GM10266 (cell line): ENCODE results near the gene MAP3K12.

ENCODE experiments used
- DNase-seq: peaks from one replicate; pipeline ENCODE4 v3.0.0; 2012; ENCODE audit errors: extremely low spot score
- TF ChIP-seq, protein P1 (sequence below): IDR thresholded peaks from 2 replicates; pipeline ENCODE4 v1.5.1; 2012; ENCODE audit warnings: mild to moderate bottlenecking, low read depth; ENCODE audit not compliant: control insufficient read depth, insufficient read depth; ENCODE audit errors: missing control alignments

The MAP3K12 gene

DNA sequence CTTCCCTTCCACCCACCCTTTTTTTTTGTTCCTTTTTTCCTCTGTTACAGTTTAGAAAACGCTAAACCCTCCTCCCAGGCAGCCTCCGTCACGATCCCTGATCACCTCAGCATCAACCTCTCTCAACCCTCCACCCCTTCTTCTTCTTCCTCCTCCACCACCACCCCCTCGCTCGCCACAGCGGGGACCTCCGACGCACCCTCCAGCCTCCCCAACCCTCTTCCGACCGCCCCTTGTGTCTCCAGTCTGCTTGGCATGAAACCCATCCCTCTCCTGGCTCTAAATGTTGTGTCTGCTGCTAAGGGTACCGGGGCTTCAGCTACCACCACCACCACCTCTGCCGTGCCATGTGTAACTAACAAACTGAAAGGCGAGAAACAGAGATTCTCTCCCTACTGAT, 24.4 kb downstream of the MAP3K12 start:
- no peak for DNase-seq
- TF ChIP-seq, protein P1, sequence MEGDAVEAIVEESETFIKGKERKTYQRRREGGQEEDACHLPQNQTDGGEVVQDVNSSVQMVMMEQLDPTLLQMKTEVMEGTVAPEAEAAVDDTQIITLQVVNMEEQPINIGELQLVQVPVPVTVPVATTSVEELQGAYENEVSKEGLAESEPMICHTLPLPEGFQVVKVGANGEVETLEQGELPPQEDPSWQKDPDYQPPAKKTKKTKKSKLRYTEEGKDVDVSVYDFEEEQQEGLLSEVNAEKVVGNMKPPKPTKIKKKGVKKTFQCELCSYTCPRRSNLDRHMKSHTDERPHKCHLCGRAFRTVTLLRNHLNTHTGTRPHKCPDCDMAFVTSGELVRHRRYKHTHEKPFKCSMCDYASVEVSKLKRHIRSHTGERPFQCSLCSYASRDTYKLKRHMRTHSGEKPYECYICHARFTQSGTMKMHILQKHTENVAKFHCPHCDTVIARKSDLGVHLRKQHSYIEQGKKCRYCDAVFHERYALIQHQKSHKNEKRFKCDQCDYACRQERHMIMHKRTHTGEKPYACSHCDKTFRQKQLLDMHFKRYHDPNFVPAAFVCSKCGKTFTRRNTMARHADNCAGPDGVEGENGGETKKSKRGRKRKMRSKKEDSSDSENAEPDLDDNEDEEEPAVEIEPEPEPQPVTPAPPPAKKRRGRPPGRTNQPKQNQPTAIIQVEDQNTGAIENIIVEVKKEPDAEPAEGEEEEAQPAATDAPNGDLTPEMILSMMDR: no peak

DNA sequence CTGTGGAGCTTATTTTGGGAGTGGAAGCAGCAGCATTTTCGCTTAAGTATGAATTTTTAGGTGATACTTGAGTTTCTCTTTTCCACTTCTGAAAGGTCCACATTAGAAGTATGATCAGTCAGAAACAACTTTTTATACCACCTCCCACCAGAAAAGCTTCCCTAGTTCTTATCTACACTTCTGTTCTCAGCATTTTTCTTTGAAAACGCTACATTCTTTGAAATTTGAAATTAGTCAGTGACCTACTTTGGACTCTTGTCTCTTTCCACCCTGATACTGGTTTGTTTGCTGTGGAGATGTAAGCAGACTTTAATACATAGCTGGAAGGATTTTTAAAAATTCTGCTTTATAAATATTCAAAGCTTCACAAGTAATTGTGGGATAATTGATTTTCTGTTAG, 25.2 kb downstream of the MAP3K12 start:
- TF ChIP-seq, protein P1: no peak
- DNase-seq: no peak

DNA sequence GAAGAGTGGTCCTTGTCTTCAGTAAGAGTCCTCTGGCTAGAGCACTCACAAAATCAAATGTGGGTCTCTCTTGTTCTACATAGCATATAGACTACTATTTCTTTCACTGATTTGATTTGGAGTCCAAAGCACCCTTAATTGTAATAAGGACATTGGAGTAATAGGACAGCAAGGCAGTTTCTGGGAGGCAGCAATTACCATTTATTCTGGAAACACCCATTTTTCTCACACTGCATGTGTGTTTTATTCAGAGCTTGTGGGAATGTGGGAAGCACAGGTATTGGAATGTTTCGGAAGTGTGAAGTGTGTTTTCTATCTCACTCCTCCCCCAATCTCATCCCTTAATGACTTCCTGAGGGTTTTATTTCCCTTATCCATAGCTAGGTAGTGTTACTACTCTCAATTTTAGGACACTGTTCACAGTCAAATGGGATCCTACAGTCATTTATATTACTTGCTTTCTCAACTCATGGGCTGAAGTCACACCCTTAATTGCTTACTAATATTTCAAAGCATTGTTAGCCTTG, 27.1 kb downstream of the MAP3K12 start:
- TF ChIP-seq, protein P1: no peak
- DNase-seq: no peak

DNA sequence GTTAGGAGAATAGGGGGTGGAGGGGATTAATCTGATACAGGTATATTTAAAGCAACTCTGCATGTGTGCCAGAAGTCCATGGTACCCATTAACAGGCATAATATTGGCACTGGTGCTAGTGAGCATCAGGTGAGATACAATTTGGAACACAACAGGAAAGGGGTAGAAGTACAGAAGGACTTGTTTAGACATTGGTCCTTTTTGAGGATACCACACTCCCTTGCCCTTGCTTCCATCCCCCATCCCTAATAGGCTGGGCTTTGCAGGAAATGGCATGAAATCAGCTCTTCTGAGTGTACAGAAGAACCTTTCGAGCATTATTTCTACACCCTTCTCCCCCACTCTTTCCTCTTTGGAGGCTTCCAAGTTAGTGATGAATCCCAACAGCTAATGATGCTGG, 31.0 kb downstream of the MAP3K12 start:
- TF ChIP-seq, protein P1: no peak
- DNase-seq: no peak

DNA sequence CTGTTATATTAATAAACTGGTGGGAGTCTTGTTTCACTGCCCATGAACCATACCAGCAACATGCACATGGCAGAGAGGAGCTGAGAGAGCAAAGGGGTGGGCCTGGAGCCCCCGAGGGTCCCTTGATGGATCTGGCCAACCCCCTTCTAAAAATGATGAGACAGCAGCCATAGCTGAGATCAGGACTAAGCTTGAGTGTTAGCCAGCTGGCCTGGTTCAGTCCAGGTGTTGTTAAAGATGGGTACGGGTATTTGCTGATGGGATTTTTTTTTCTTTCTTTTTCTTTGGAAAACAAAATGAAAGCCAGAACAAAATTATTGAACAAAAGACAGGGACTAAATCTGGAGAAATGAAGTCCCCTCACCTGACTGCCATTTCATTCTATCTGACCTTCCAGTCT, 31.4 kb downstream of the MAP3K12 start:
- TF ChIP-seq, protein P1: no peak
- DNase-seq: no peak

DNA sequence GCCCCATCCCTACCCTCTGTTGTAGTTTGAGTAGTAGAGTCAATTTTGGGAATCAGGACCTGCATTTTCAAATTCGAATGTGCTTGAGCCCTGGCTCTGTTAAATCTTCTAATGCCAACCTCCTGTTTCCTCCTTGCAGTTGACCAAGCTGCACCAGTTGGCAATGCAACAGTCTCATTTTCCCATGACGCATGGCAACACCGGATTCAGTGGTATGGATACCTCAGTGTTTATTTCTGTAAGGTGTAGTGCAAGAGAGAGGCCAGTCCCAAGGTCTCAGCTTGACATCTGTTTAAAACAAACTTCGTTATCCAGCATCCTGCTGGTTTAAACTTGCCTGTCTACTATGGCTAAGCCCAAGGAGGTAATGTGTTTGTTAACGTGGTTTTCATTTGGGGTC, 32.2 kb downstream of the MAP3K12 start:
- TF ChIP-seq, protein P1: no peak
- DNase-seq: no peak

DNA sequence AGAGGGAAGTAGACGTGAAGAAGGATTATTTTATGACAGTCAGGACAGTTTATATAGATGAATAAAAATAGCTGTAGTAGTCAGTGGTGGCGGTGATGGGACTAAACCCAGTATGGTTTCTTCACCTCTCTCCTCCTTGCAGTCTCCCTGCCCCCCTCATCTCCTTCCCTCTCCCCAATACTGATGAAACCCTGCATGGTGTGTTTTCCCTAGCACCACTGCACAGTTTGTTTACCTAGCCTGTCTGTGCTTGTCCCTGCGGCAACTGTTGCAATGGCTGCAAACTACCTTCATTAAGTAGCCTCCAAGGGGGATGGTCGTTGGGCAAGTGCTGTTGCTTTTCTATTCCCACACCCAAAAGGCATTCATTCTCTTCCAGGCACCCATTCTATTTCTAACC, 32.6 kb downstream of the MAP3K12 start:
- DNase-seq: no peak

More for the DNA sequence above, 32.6 kb downstream of the MAP3K12 start:
- TF ChIP-seq, protein P1: no peak
